Activated CD4-positive, alpha-beta T cell treated with anti-CD3 and anti-CD28 coated beads, Interleukin-2, Interleukin-6, amounts not matched to agents 100 ng/mL and 50 ng/mL, durations not matched to agents 16 hours and 8 hours (primary cell): ENCODE results near the gene BPIFB6.

ENCODE experiments used
- DNase-seq: peaks from one replicate; pipeline ENCODE4 v3.0.0-alpha.2; 2020

Gene BPIFB6

GRCh38 chr20:33031531-33031930 lies at the start of gene BPIFB6:
Gene BPIFB6, plus strand, starts transcription at chr20:33031648. Its CDS starts 0 bp downstream, at chr20:33031648.
- DNase-seq, result no peak

DNA sequence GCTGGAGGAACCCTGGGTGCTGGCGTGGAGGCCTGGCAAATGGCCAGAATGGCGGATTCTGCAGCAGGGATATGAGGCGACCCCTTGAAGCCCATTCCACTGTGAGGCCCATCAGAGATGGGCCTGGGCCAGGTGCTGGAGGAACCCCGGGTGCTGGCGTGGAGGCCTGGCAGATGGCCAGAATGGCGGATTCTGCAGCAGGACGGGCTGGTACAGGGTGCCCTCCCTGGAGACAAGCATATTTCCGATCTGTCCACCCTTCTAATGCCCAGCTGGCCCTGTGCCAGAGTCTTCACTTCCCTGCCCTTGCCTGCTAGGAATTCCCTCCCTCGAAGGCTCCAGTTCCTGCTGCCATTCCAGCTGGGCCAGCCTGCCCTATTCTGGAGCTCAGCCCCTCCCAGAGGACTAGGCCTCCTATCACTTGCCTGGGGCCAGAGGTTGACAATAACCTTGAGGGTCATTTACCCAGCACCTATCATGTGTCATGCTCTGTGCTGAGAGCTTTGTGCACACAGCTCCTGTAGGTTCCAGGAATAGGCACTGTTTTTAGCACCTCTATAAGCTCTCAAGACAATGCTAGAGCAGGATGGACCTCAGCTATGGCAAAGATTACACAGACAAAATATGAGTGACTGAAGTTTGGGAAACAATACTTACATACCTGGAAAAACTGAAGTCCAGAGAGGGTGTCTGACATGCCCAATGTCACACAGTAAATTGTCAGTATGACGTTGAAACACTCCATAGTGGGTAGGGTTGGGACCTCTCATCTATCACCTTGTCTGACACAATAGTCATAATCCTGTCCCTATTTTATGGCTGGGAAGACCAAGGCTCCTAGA lies 48.6 kb upstream of the BPIFB6 start:
- no peak for DNase-seq

- DNase-seq, result no peak
Measured at GRCh38 chr20:32983459-32984112, 47.9 kb upstream of the BPIFB6 start.

- DNase-seq, result no peak
Measured at GRCh38 chr20:32984196-32984595, 47.3 kb upstream of the BPIFB6 start.

- DNase-seq, result no peak
Measured at GRCh38 chr20:32984631-32985354, 46.7 kb upstream of the BPIFB6 start.

- DNase-seq, result no peak
Measured at GRCh38 chr20:32985596-32985995, 45.9 kb upstream of the BPIFB6 start.

DNA sequence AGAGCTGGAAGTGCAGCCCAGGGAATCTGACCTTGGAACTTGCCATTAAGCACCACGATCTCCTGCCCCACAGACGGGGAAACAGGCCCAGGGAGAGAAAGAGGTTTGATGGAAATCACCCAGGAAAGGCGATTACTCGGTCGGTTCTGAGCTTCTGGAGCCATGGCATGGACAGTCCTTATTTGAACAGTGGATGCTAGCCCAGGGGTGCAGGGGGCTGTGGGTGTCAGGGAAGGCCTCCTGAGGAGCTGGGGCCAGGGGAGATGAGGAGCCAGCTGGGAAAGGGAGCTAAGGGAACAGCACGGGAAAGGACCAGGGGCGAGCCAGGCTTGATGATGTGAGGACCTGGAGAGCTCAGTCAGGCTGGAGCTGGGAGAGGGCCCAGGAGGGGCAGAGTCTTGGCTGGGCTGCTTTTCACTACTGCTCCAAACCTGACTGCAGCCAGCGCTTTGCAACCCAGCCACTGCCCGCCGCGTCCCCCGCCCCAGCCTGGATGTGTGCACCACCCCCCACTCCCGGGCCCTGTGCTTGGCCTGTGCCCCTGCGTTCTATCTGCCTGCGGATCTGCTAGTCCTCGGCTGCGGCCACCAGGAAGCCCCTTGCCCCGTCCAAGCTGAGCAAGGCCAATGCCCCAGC lies 45.0 kb upstream of the BPIFB6 start:
- no peak for DNase-seq

- DNase-seq, result no peak
Measured at GRCh38 chr20:32987044-32987825, 44.2 kb upstream of the BPIFB6 start.

GRCh38 chr20:32988008-32988407 lies 43.4 kb upstream of the BPIFB6 start:
- no peak for DNase-seq

DNA sequence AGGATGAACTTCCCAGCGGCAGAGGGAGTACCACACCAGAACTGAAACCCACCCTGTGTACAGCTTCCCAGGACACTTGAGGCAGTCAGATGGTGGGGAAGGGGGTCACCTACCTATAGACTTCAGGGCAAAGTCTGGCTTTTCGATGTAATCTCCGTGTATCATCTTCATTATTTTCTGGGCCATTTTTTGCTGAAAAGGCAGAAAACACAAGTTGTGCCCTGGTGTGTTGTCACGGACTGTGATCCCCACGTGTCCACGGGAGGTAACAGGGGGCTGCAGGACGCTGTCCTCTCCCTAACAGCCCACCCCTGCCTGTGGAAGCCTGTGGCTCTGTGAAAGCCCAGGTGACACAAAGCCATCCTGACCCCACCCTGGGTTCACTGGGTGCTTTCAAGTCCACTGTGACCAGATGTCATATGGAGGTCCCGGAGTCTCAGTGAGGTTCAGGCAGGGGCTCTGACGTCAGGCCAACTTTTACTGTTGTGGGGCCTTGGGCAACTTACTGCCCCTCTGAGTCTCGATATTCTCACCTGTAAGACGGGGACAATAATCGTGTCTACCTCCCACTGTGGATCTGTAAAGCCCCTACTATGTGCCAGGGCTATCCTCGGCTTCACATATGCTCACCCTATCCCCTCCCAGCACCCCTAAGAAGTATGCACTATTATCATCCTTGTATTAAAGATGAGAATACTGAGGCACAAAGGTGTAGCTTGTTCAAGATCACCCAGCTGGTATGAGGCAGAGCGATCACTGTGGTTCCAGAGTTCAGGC lies 41.8 kb upstream of the BPIFB6 start:
- no peak for DNase-seq

DNA sequence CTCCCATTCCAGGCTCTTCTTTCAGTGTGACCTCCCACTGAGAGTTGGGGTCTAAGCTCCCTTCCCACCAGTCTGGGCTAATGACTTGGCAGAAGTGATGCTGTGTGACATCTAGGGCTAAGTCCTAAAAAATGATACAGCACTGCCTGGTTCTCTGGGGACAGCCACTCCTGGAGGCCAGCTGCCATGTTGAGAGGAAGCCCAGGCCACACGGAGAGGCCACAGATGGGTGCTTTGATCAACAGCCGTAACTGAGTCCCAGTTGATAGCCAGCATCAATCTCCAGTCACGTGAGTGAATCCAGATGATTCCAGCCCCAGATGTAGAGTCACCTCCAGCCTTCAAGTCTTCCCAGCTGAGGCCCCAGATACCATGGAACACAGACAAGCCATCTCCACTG lies 41.0 kb upstream of the BPIFB6 start:
- no peak for DNase-seq

DNA sequence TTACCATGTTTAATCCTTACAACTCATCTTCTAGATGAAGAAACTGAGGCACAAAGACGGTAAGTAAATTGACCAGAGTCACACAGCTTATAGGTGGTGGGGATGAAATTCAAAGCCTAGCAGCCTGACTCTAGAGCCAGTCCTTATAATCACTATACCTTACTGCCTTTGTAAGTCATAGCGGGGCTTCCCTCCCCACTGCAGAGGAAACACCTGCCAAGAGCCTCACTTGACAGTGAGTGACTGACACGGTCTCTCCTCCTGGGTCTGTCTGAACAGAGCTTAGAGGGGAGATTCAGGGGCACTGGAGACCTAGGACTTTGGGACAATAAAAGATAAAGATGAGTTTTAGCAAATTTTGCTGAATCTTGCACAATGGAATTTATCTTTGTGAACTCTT lies 40.1 kb upstream of the BPIFB6 start:
- no peak for DNase-seq

DNA sequence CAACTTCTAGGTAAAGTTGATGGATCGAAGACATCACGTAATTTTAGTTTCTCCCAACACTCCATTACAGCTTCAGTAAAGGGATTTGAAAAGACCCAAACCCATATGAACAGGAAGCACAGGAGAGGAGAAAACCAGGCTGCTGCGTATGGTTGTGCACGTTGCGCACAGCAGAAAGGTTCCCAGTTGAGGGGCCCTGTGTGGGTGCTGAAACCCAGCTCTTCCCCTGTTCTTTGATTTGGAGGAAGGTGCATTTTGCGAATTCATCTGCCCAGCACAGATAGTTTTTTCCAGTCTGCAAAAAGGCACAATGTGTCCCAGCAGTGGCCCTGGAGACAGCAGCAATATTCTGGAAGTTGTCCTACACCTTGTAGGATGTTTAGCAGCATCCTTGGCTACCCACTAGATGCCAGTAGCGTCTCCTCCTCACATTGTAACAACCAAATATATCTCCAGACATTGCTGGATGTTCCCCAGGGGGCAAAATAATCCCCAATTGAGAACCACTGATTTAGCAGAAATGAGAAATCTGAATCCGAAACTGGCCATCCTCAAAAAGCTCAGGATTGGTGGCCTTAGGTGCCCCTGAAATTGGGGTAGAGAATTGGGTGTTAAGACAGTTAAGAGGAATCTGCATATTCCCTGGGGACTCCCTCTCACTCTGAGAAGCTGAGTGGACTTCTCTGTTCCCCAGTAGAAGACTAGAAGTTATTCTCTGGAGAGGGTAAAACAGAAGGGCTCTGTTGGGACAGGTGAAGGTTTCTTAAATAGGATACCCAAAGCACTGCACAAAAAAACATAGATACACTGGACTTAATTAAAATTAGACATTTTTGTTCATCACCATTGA lies 39.4 kb upstream of the BPIFB6 start:
- DNase-seq, result no peak

DNA sequence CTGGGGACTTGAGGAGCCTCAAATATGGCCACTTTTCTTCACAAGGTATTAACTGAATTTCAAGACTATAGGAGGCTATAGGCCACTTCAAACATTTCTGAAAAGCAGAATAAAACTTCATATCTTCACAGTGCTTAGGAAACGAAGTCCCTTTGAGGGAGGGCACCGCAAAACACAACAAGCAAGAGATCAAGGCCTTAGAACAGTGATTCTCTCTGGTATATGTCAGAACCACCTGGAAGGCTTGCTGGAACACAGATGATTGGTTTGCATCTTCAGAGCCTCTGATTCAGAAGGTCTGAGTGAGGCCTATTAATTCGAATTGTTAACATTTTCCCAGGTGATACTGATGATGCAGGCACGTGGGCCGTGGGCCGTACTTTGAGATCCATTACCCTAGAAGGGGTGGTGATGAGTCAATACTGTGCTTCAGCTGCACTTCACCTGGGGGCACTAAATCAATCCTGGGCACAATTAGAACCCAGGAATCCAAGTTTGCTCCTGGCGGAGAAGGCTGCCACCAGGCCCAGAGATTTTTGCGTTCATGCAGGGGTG lies 37.9 kb upstream of the BPIFB6 start:
- DNase-seq, result no peak

DNA sequence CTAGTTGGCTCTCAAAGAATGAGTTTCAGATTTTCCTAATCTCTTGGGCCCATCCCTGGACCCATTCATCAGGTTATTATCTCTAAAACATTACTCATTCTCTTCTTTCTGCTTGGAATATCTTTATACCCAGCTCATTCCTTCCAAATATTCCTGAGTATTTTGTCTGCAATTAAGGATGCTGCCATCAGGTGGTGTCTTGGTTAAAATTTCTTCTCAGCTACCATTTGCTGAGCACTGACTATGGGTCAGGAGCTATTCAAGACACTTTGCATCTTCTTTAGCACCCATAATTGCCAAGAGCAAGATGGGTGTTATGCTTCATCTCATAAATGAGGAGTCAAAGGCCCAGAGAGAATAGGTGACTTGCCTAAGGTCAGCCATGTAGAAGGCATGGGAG lies 35.6 kb upstream of the BPIFB6 start:
- DNase-seq, result no peak

GRCh38 chr20:32997431-32997830 lies 34.0 kb upstream of the BPIFB6 start:
- DNase-seq, result no peak

DNA sequence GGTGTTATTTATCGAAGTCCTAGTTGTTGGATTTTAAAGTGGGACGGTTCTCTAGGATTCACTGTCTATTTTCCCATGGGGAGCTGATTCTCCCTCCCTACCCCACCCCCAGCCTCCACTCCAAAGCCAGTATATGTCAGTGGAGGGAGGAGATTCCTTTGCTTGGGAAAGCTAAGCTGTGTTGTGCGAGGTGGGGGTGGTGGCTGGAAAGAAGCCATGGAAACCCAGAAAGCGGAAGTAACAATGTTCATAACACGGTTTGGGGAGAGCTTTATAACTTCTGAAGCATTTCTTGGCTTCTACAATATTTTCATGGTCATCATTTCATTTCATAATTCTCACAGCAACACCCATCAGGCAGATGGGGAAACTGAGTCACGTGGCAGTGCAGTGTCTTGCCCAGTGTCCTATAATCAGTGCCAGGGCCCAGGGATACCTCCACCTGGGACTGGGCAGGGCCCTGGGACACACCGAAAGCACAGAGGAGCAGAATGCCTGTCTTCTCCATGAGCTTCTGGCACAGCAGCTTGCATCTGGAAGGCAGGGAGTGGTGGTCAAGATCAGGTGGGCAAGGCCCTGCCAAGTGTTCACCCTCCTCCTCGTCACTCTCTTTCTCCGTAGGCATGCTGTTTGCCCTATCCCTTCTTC lies 31.7 kb upstream of the BPIFB6 start:
- DNase-seq, result no peak

DNA sequence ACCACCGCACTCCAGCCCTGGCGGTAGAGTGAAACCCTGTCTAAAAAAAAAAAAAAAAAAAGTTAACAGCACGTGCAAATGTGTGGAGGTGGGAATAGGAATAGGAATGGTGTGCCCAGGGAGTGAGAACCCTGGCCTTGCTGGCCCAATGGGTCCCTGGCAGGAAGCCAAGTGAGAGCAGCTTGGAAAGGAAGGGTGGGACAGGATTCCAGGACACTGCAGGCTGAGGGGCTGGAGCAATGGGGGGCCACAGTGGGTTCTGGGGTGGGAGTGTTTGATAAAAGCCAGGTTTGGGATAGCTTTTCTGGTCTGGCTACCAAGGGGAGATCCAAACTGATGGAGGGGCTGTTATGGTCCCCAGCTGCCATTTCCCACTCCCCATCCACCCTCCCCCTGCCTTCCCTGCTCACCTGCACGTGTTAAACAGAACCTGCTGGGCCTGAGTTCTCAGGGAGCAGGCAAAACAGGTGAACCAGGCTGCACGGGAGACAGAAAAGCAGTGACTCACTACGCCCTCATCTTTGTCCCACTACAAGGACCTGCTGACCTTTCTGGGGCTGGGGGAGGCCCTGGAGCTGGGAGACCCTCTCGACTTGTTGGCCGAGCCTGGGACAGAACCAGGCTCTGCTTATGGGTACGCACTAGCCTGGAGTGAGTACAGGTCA lies 30.5 kb upstream of the BPIFB6 start:
- DNase-seq, result no peak
